Measurements from ENCODE around the gene TIGIT. TPM values are rescaled to one million over a fixed set of nuclear protein-coding genes. Genes with fewer than 3 reads are reported as not detected.

The TIGIT gene
- total RNA-seq (ENCODE audit: unreplicated experiment): not detected
- long read RNA-seq: 0 reads

DNA sequence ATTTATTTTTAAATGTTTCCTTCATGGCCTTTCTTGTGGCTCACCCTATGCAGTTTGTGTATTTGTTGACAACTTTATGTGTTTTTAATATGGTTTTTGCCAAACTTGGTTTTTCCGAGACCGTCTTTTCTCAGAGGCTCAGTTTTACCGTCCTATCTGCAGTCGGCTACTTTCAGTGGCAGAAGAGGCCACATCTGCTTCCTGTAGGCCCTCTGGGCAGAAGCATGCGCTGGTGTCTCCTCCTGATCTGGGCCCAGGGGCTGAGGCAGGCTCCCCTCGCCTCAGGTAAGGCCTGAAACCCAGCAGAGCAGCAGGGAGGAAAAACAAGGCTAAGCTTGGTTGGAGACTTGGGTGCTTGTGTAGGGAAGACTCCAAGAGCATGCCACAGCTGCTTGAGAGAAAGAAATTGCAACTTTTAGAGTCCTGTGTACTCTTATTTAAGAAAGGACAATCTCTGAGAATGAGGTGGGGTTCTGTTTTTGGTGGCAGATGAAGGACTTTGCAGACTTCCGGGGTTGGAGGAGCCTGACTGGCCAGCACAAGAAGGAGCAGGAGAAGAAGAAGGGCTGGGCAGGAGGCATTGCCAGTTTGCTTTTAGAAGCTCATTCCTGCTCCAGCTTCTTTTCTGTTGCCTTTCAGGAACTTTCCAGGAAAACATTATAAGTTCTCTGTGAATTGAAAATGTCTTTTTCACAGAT, at the start of gene TIGIT:
TSS of gene TIGIT (plus strand) at position 191 of the 698 bp plus-strand sequence. CDS start at position 225, 34 bp downstream.
- TF ChIP-seq, protein P1, sequence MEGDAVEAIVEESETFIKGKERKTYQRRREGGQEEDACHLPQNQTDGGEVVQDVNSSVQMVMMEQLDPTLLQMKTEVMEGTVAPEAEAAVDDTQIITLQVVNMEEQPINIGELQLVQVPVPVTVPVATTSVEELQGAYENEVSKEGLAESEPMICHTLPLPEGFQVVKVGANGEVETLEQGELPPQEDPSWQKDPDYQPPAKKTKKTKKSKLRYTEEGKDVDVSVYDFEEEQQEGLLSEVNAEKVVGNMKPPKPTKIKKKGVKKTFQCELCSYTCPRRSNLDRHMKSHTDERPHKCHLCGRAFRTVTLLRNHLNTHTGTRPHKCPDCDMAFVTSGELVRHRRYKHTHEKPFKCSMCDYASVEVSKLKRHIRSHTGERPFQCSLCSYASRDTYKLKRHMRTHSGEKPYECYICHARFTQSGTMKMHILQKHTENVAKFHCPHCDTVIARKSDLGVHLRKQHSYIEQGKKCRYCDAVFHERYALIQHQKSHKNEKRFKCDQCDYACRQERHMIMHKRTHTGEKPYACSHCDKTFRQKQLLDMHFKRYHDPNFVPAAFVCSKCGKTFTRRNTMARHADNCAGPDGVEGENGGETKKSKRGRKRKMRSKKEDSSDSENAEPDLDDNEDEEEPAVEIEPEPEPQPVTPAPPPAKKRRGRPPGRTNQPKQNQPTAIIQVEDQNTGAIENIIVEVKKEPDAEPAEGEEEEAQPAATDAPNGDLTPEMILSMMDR (IDR thresholded peaks at IDR 0.05; ENCODE audit: partially characterized antibody, unreplicated experiment): no peak
- Mint-ChIP-seq H3K27me3 (ENCODE audit: unreplicated experiment) (no peaks in the 10 kb centered on the region), H3K36me3 (ENCODE audit: unreplicated experiment) (no peaks in the 10 kb centered on the region), H3K4me1 (ENCODE audit: low read depth, unreplicated experiment) (peaks cover 11% of the 10 kb centered on the region), H3K4me3 (ENCODE audit: unreplicated experiment) (no peak within 1 kb of the TSS), H3K27ac (ENCODE audit: unreplicated experiment) (no peak within 1 kb of the TSS), H3K9me3 (ENCODE audit: unreplicated experiment) (peaks cover 3% of the 10 kb centered on the region)
- DNase-seq: no peak

DNA sequence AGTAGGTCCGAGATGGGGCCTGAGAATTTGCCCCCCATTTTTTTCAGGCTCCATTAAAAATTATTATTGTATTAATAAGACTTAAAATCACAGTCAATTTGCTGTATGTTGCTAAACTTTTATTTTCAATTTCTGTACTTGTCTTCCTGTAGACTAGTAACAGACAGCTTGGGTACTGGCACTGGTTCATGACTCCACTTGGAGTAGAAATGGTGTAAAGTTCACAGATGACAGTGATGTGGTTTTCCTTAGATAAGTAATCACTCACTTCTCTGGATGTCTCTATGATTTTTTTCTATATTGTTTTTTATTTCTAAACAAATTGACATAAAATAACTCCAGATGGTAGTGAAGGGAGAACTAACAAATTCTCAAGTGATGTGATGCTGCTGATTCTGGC, 40.9 kb upstream of the TIGIT start:
- Mint-ChIP-seq H3K27ac (ENCODE audit: unreplicated experiment) (no peak overlapping the region), H3K4me1 (ENCODE audit: low read depth, unreplicated experiment) (peaks cover 3% of the 10 kb centered on the region), H3K9me3 (ENCODE audit: unreplicated experiment) (peaks cover 2% of the 10 kb centered on the region), H3K27me3 (ENCODE audit: unreplicated experiment) (peaks cover 6% of the 10 kb centered on the region), H3K36me3 (ENCODE audit: unreplicated experiment) (no peaks in the 10 kb centered on the region), H3K4me3 (ENCODE audit: unreplicated experiment) (no peak overlapping the region)
- TF ChIP-seq, protein P1 (IDR thresholded peaks at IDR 0.05; ENCODE audit: partially characterized antibody, unreplicated experiment): no peak
- DNase-seq: no peak

DNA sequence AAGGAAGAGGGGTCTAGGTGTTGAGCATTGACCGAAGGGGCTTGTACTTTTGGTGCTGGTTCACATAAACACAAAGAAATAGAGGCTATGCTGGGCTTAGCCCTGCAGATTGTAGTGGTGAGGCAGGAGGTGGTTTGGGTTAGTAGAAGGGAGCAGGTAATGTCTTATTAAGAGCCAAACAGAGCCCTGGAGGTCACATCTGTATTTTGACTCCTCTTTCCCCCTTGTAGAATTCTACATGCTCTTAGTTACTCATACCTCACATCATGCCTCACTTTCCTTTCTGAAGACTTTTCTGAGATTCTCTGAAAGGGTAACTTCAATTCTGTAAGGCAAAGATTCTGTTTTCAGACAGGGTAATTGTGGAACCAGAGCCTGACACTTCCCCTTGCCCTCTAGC, 40.3 kb upstream of the TIGIT start:
- Mint-ChIP-seq H3K27ac (ENCODE audit: unreplicated experiment) (no peak overlapping the region), H3K4me1 (ENCODE audit: low read depth, unreplicated experiment) (peaks cover 3% of the 10 kb centered on the region), H3K9me3 (ENCODE audit: unreplicated experiment) (peaks cover 2% of the 10 kb centered on the region), H3K4me3 (ENCODE audit: unreplicated experiment) (no peak overlapping the region), H3K36me3 (ENCODE audit: unreplicated experiment) (no peaks in the 10 kb centered on the region), H3K27me3 (ENCODE audit: unreplicated experiment) (peaks cover 6% of the 10 kb centered on the region)
- TF ChIP-seq, protein P1 (IDR thresholded peaks at IDR 0.05; ENCODE audit: partially characterized antibody, unreplicated experiment): no peak
- DNase-seq: no peak

DNA sequence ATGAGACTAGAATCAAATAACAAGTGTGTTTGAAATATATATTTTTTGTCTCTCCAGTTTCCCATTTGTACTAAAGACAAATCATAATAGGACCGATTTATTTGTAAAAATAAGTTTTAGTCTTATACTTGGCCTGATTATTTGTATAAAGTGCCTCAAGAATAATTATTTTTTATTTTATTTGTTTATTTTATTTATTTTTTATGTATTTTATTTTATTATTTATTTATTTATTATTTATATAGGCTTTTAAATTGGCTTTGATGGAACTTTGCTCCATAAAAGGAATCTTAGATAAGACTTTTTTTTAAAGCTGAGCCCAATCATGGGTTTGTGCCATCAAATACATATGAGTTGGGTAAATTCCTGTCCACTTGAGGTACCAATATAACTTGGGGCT, 34.3 kb upstream of the TIGIT start:
- no peaks in the 10 kb centered on the region for H3K4me1 Mint-ChIP-seq (ENCODE audit: low read depth, unreplicated experiment)
- no peak overlapping the region for H3K4me3 Mint-ChIP-seq (ENCODE audit: unreplicated experiment)
- peaks cover 3% of the 10 kb centered on the region for H3K9me3 Mint-ChIP-seq (ENCODE audit: unreplicated experiment)
- DNase-seq: no peak
- H3K36me3 Mint-ChIP-seq (ENCODE audit: unreplicated experiment): no peaks in the 10 kb centered on the region
- no peaks in the 10 kb centered on the region for H3K27me3 Mint-ChIP-seq (ENCODE audit: unreplicated experiment)
- H3K27ac Mint-ChIP-seq (ENCODE audit: unreplicated experiment): no peak overlapping the region
- TF ChIP-seq, protein P1 (IDR thresholded peaks at IDR 0.05; ENCODE audit: partially characterized antibody, unreplicated experiment): no peak

DNA sequence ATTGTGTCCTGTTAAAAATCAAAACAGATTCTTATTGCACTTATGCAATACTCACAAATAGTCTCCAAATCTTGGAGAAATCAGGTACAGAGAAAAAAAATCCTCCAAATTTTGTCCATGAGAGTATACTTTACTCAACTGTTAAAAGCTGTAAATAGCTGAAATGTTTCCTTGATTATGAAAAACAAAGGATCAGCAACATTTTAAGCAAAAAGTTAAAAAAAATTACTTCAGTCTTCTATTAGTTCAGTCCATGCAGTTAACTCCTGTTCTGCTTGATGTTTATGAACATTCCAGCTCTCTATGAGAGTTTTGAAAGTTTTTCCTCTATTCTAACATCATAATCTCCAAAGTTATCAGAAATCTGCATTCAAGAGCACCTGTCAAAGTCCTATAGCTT, 33.7 kb upstream of the TIGIT start:
- Mint-ChIP-seq H3K36me3 (ENCODE audit: unreplicated experiment) (no peaks in the 10 kb centered on the region), H3K4me1 (ENCODE audit: low read depth, unreplicated experiment) (no peaks in the 10 kb centered on the region), H3K9me3 (ENCODE audit: unreplicated experiment) (peaks cover 3% of the 10 kb centered on the region), H3K27ac (ENCODE audit: unreplicated experiment) (no peak overlapping the region), H3K4me3 (ENCODE audit: unreplicated experiment) (no peak overlapping the region), H3K27me3 (ENCODE audit: unreplicated experiment) (no peaks in the 10 kb centered on the region)
- TF ChIP-seq, protein P1 (IDR thresholded peaks at IDR 0.05; ENCODE audit: partially characterized antibody, unreplicated experiment): no peak
- no peak for DNase-seq

All from glutamatergic neuron (in vitro differentiated cells).